HG02870 (cell line): ENCODE measurements around the gene FALEC.
"Not testable (repeated sequence)": the region's sequence is repeated elsewhere in the genome, so short reads cannot be mapped to it uniquely, and the experiment has no call there.

Experiments
- ATAC-seq: cut with Tn5 transposase; IDR thresholded peaks from one replicate; pipeline ENCODE4 v1.9.1; 2021; ENCODE audit warnings: mild to moderate bottlenecking, moderate library complexity; ENCODE audit not compliant: unreplicated experiment

FALEC gene

DNA sequence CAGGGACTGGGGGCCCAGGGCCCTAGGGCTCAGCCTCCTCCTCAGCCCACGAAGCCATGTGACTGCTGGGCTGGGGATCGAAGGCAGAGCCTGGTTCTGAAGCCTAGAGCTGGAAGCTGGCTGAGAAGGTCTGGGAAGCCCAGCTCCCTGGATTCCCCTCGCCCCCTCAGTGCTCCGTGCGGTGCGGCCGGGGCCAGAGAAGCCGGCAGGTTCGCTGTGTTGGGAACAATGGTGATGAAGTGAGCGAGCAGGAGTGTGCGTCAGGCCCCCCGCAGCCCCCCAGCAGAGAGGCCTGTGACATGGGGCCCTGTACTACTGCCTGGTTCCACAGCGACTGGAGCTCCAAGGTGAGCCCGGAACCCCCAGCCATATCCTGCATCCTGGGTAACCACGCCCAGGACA lies 42.8 kb downstream of the FALEC start:
- ATAC-seq = no peak

DNA sequence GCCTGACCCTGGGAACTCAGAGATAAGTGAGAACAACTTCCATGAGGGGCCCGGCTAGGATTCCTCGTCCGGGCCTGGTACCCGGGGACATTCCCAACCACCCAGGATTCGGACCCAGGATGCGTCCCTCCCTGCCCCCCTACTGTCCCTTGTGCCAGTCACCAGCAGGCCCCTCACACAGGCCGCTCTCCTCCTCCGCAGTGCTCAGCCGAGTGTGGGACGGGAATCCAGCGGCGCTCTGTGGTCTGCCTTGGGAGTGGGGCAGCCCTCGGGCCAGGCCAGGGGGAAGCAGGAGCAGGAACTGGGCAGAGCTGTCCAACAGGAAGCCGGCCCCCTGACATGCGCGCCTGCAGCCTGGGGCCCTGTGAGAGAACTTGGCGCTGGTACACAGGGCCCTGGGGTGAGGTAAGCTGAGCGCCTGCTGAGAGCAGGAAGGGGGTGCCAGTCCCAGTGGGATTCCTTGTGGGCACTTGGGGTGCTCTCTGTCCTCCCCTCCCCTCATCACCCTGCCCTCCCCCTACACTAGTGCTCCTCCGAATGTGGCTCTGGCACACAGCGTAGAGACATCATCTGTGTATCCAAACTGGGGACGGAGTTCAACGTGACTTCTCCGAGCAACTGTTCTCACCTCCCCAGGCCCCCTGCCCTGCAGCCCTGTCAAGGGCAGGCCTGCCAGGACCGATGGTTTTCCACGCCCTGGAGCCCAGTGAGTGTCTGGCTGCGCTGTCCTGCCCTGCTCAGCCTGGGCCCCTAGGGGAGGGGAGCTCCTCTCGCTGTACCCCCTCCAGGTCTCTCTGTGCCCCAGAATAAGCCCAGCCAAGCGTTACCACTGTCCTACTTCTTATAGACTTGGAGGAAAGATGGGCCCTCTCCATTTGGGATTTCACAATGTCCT lies 43.5 kb downstream of the FALEC start:
- no peak for ATAC-seq

DNA sequence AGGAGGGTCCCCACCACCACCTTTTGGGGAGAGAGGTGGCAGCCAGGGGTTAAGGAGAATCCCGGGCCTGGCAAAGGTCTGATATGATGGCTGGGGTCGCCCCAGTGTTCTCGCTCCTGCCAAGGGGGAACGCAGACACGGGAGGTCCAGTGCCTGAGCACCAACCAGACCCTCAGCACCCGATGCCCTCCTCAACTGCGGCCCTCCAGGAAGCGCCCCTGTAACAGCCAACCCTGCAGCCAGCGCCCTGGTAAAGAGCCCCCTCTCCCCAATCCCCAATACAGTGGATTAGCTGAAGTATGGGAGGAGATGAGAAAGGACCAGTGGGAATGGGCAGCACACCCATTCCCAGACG lies 44.1 kb downstream of the FALEC start:
- no peak for ATAC-seq

DNA sequence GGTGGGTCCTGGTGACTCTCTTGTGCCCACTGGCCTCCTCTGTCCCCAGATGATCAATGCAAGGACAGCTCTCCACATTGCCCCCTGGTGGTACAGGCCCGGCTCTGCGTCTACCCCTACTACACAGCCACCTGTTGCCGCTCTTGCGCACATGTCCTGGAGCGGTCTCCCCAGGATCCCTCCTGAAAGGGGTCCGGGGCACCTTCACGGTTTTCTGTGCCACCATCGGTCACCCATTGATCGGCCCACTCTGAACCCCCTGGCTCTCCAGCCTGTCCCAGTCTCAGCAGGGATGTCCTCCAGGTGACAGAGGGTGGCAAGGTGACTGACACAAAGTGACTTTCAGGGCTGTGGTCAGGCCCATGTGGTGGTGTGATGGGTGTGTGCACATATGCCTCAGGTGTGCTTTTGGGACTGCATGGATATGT lies 44.5 kb downstream of the FALEC start:
- no peak for ATAC-seq

DNA sequence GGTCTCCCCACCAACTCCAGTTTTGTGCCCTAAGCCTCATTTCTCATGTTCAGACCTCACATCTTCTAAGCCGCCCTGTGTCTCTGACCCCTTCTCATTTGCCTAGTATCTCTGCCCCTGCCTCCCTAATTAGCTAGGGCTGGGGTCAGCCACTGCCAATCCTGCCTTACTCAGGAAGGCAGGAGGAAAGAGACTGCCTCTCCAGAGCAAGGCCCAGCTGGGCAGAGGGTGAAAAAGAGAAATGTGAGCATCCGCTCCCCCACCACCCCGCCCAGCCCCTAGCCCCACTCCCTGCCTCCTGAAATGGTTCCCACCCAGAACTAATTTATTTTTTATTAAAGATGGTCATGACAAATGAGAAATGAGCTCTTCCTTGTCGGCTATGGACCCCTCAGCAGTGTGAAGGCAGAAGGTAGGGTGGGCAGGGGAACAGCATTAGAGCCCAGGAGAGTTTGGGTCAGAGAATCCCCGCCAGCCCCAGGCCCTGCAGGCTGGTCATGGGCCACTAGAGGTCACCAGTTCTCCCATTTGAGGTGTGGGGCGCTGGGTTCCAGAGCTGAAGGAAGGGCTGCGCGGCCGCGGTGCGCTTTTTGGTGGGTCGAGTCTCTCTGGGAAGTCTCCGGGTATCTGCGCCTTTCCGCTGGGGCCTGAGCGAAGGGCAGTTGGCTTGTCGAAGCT lies 45.2 kb downstream of the FALEC start:
- peak; percentile 32 for ATAC-seq

DNA sequence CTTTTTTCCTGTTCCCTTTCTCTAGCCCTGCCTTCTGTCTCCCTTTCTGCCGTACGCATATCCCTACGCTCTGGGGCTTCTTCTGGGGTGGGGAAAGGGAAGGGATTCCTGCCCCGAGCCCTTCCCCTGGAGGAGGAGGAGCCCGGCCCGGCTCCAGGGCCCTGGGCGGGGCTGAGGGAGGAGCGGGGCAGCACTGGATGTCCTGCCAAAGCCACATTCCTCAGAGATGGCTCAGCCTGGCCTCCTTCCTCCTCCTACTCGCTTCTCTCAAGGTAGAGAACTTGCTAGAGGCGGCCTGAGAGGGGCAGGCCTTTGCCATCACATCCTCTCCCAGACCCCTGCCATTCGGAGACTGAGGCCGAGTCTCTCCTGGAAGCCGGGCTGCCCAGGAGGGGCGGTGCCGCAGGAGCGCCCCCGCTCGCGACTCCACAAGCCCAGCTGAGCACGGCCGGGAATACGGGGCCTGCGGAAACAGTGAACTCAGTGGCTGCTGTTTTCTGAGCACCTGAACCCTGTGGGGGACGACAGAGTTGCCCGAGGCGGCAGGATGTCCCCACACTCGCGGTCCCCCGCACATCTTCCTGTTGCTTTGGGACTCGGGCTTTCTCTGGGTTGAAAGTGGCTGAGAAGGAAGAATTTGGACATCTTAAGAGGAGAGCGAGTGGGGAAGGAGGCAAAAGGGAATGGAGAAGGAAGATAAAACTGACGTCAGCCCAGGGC lies 45.9 kb downstream of the FALEC start:
- ATAC-seq = peak; percentile 18

DNA sequence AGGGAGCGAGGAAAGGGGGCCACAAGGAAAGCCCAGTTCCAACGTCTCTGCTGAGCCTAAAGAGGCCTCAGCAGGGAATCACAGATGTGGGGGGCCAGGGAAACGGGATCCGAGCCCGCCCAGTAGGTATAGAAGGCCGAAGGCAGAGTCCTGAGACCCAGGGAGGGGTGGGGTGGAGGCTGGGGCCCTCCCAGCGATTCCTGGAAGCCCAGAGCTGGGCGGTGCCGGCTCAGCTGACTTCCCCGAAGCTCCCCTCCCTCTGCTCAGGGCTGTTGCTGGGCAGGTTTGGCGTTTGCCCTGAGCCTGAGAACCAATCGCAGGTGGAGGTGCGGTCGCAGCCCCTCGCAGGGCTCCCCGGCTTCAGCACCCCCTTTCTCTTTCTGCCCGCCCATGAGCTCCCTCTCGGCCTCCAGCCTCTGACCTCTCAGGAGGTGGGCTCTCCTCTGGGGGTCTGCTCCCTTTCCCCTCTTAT lies 46.5 kb downstream of the FALEC start:
- peak; percentile 23 for ATAC-seq

DNA sequence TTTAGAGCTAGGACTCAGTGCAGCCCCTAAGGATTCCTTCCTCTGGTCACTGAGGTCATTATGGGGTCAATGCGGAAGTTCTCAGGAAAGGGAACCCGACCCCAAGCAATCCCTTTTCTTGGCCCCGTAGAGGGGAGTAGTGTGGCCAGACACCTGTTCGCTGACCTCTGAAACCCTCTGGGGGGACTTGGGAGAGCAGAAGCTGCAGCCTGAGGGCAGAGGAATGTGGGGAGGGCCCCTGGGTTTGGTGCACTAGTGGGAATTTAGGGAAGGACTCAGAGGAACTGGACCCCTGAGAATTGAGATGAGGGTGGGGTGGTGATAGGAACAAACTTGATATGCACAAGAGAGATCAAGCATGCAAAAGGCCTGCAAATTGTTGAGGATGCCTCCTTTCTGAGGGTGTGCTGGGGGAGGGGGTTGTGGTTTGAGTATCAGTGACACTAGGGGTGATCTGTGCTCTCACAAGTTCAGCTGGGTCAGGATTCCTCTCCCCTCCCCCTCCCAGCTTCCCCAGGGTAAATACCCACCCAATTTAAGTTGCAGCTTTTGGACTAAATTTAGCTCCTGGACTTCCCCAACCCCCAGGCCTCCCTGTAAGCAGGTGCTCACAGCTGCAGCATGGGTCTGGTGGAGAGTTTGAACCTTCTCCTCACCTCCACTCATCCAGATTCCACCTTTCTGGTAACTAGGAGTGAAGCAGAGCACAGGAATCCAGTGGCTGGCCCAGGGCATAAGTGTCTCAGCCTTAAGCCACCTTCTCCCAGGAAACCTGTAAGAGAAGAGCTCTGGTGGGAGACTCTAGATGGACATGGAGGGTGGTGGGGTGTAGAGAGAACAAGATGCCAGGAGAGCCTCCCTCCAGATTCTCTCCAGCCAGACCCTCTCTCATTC lies 47.1 kb downstream of the FALEC start:
- ATAC-seq = peak; percentile 37

DNA sequence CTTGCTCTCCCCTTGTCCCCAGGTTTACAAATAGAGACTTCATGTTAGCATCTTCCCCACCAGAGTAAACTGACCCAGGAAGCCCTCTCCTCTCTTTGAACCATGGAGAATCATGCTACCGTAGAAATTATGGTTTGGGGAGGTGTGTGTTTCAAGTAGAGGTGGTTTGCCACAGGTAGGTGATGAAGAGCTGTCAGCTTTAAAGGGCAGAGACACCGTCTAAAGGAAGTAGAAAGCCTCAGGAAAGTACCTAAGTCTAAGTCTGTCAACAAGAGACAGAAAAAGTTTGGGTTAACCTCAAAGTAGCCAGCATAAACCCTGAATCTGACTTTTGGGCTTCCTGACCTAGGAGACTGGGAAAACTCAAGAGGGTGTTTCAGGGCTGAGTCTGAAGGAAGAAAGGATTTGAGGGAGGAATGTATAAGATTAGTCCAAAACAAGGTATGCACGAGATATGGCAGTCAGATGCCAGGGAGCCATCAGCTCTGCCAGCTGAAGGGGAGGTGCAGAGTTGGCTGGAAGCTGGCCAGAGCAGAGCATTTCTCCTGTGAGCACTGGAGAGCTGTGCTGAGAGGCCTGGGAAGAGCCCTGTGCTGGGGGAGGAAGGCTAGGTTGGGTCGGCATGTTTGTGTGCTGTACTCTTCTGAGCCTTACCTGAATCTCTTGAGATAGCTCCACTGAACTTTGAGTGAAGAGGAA lies 47.9 kb downstream of the FALEC start:
- ATAC-seq = no peak

DNA sequence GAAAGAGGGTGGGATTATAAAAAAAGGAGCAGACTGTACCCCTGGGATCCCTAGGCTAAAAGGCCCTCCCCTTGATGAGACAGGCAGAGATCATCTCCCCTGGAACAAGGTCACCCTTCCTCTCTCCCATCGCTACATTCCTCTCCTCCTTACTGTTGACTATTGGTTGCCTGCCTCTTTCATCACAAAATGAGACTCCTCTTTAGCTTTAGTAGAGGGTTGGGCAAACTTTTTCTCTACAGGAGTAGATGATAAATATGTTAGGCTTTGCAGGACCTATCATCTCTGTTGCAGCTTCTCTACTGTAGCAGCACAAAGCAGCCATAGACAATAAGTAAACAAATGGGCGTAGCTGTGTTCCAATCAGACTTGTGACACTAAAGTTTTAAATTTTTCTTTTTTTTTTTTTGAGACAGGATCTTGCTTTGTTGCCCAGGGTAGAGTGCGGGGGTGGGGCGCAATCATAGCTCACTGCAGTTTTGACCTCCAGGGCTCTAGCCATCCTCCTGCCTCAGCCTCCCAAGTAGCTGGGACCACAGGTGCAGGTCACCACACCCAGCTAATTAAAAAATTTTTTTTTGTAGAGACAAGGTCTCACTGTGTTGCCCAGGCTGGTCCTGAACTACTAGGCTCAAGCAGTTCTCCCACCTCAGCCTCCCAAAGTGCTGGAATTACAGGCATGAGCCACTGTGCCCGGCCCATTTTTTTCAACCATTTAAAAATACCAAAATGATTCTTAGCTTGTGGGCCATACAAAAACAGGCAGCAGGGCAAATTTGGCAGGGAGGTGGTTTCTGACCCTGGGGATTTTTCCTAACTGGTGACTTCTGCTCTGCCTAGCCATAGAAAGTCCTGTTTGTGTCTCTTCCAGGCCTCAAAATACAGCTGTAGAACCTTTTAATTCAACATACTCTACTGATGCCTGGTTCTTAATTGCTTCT lies 48.8 kb downstream of the FALEC start:
- no peak for ATAC-seq

DNA sequence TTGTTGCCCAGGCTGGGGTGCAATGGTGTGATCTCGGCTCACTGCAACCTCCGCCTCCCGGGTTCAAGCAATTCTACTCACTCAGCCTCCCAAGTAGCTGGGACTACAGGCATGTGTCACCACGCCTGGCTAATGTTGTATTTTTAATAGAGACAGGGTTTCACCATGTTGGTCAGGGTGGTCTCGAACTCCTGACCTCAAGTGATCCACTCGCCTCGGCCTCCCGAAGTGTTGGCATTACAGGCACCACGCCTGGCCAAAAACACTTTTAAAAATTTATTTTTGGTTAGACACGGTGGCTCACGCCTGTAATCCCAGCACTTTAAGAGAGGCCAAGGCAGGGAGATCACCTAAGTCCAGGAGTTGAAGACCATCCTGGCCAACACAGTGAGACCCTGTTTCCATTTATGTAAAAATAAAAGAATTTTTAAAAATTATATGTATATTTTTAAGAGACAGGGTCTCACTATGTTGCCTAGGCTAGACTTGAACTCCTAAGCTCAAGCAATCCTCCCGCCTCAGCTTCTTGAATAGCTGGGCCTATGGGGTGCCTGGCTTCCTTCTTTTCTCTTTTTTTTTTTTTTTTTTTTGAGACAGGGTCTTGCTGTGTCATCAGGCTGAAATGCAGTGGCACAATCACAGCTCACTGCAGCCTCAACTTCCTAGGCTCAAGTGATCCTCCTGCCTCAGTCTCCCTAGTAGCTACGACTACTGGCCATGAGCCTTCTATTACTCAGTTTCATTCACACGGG lies 49.9 kb downstream of the FALEC start:
- not testable (repeated sequence) for ATAC-seq

DNA sequence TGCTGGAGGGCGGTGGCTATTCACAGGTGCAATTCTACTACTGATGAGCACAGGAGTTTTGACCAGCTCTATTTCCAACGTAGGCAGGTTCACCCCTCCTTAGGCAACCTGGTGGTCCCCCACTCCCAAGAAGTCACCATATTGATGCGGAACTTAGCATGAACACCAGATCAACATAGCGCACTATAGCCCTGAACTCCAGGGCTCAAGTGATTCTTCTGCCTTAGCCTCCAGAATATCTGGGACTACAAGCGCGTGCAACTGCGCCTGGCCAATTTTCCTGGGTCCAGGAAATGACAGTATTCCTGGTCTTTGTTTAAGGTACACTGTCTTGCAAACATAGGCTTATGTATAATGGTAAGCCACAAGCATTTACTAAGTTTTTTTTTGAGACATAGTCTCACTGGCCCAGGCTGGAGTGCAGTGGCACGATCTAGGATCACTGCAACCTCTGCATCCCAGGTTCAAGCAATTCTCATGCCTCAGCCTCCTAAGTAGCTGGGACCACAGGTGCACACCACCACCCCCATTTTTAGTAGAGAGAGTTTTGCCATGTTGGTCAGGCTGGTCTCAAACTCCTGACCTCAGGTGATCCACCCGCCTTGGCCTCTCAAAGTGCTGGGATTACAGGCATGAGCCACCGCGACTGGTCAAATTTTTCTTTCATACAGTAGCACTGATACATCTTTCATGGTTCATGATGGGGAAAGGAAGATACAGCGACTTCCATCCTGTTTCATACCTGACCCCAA lies 51.2 kb downstream of the FALEC start:
- no peak for ATAC-seq

DNA sequence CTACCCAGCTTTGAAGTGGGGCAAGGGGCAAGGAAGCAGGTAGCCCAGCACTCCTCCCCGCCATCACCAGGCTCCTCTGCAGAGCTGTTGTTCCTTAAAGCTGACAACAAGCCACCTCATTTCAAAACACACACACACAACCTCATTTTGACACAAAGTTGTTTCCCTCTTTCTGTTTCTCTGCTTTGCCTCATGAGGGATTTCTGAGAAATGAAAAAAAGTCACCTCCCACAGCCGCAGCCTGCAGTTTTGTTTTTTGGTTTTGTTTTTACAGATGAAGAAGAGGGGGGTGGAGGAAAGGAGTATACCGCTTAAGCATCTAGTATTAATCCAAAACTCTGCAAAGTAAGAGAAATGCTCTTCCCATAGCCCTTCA lies 51.8 kb downstream of the FALEC start:
- peak; percentile 22 for ATAC-seq

DNA sequence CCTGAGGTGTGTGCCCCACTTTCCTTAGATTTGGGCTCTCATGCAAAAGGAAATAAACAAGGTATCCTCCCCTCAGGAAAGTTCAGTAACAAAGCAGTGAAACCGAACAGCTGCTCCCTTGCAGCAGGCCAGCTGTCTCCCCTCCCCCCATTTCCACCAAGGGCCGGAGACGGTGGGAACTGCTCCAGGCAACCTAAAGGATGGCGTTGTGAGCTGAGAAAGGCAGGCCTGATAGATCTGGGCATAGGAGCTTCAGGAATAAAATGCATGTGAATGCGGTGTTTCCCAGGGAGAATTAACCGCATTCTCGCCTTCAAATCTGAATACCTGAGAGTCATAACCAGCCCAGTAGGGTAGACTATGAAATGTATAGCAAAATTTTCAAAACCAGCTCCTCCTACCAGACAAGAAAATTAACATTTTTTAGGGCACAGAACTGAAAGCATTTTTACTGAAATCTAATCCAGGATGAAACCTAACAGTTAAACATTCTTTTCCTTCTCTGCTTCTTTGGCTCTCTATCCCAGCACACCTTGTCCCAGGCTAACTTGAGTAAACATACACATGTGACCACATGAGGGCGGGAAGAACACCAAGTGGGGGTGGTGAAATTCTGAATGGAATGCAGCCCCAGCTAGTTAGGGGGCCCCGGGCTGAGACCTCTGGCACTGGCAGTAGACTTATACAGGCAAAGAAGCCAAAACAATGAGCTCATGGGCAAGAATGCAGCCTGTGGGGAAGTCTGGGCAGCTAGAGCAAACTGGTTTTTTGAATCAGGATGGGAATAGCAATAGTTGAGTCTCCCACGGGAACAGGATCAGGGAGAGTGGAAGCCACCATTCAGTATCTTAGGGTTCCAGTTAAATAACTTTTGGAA lies 52.4 kb downstream of the FALEC start:
- peak; percentile 13 for ATAC-seq

DNA sequence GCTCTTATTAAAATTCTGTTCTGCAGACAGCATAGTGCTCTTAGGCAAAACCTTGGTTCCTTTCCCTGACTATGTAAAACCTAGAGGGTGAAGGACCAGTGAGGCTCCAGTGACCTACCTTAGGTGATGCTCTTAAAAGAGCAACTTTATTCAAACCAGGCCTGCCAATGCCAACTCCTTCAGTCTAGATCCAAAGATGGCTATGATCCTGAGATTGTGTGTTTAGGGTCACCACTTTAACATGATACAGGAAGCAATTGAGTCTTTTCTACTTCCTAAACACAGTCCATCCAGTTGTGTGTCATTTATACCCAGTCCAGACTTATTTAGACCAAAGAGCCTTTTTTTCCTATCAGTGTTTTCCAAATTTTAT lies 53.0 kb downstream of the FALEC start:
- no peak for ATAC-seq

DNA sequence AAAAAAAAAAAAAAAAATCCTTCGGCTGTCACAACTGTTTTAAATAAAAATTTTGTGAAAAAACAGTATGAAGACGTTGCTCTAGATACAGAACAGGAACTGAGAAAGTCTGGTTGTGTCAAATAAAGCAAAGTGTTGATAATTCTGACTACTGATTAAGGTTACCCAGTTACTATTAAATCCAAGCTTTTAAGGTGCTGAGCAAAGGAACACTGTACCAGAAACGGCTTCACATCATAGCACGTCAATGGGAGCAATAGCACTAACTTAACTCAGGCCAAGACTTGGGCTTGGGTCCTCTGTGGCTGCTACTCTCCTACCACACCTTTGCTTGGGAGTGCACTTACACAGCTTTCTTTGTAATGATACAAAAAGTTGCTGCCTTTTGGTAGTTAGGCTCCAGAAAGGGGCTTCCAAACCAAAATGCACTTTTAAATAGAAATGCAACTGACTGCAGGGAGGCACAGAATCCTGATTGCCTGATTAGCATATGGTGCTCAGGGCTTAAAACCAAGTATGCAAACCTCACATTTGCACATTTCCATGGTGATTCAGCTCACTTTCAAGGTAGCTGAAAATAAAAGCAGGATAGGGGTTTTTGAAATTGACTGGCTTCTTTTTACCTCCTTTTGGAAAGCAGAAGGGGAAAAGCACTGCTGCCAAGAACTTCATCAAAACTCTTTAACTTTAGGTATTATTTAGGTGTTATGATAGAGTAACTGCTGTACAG lies 57.5 kb downstream of the FALEC start:
- ATAC-seq = no peak
